Measurements from ENCODE around the gene DGKB. TPM values are rescaled to one million over a fixed set of nuclear protein-coding genes. Genes with fewer than 3 reads are reported as not detected.

Gene DGKB
- total RNA-seq, 2 experiments from 2014 or later: not detected

DNA sequence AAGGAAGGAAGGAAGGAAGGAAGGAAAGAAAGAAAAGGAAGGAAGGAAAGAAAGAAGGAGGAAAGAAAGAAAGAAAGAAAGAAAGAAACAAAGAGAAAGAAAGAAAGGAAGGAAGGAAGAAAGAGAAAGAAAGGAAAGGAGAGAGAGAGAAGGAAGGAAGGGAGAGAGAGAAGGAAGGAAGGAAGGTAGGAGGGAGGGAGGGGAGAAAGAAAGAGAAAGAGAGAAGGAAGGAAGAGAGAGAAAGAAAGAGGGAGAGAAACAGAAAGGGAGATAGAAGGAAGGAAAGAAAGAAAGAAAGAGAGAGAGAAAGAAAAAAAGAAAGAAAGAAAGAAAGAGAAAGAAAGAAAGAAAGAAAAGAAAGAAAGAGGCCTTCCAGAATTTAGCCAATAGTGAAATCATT is 204.9 kb downstream of the DGKB start:
- no peaks in the 10 kb centered on the region for H3K27me3 Mint-ChIP-seq
- no peaks in the 10 kb centered on the region for H3K9me3 Mint-ChIP-seq
- POLR2A ChIA-PET: no interaction called here
- H3K27ac Mint-ChIP-seq: no peak overlapping the region
- H3K4me3 Mint-ChIP-seq: no peak overlapping the region
- DNase-seq (no peak), ATAC-seq (ENCODE audit: low read depth) (no peak)
- no peaks in the 10 kb centered on the region for H3K4me1 Mint-ChIP-seq
- no peaks in the 10 kb centered on the region for H3K36me3 Mint-ChIP-seq

GRCh38 chr7:14691597-14692203 is 210.9 kb downstream of the DGKB start:
- POLR2A ChIA-PET: no interaction called here
- Mint-ChIP-seq H3K36me3 (no peaks in the 10 kb centered on the region), H3K27me3 (peaks cover 2% of the 10 kb centered on the region), H3K27ac (no peak overlapping the region), H3K9me3 (no peaks in the 10 kb centered on the region), H3K4me3 (no peak overlapping the region), H3K4me1 (no peaks in the 10 kb centered on the region)
- ATAC-seq (ENCODE audit: low read depth) (no peak), DNase-seq (peak; percentile 33)

DNA sequence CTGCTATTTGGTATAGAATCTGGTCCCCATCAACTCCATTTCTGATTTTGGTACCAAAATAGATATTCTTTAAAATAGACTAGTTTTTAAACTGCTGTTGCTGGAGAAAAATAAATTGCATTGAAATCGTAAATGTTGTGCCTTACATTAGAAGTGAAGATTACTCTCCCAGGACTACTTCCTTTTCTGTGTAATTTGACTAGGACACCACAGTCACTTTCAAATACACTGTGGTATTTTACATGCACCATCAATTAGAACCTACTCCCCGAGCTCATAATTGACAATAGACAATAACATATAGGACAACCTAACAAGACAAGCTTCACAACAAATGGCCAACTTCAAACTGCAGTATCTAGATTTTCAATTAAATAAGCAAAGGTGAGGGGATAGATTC is 211.5 kb downstream of the DGKB start:
- H3K27ac Mint-ChIP-seq: no peak overlapping the region
- H3K27me3 Mint-ChIP-seq: peaks cover 2% of the 10 kb centered on the region
- POLR2A ChIA-PET: no interaction called here
- DNase-seq (no peak), ATAC-seq (ENCODE audit: low read depth) (no peak)
- no peaks in the 10 kb centered on the region for H3K4me1 Mint-ChIP-seq
- H3K36me3 Mint-ChIP-seq: no peaks in the 10 kb centered on the region
- no peak overlapping the region for H3K4me3 Mint-ChIP-seq
- no peaks in the 10 kb centered on the region for H3K9me3 Mint-ChIP-seq

- Mint-ChIP-seq H3K27me3 (peaks cover 2% of the 10 kb centered on the region), H3K4me1 (no peaks in the 10 kb centered on the region), H3K27ac (no peak overlapping the region), H3K4me3 (no peak overlapping the region), H3K36me3 (no peaks in the 10 kb centered on the region), H3K9me3 (no peaks in the 10 kb centered on the region)
- ATAC-seq (ENCODE audit: low read depth): no peak
- no peak for DNase-seq
- POLR2A ChIA-PET: no interaction called here
Measured at GRCh38 chr7:14690486-14690885, 212.1 kb downstream of the DGKB start.

DNA sequence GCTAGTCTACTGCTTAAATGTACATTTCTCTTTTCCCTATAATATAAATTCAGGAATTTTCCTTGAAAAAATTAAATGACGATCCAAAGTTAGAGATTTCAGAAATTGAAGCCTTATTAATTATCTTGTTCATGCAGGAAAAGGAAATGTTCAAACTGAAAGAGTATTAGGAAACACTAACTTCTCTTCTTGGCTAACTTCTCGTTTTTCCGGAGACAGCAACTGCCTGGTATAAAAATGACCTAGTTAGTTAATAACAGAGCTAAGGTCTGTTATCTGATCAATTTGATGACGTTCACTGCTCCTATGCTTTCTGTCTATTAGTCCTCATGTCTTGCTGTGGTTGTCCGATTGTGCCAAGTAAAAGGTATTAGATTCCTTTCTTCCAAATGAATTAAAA is 212.5 kb downstream of the DGKB start:
- Mint-ChIP-seq H3K4me1 (no peaks in the 10 kb centered on the region), H3K27me3 (peaks cover 2% of the 10 kb centered on the region), H3K36me3 (no peaks in the 10 kb centered on the region), H3K4me3 (no peak overlapping the region), H3K27ac (no peak overlapping the region), H3K9me3 (no peaks in the 10 kb centered on the region)
- DNase-seq: no peak
- no peak for ATAC-seq (ENCODE audit: low read depth)
- POLR2A ChIA-PET: no interaction called here

DNA sequence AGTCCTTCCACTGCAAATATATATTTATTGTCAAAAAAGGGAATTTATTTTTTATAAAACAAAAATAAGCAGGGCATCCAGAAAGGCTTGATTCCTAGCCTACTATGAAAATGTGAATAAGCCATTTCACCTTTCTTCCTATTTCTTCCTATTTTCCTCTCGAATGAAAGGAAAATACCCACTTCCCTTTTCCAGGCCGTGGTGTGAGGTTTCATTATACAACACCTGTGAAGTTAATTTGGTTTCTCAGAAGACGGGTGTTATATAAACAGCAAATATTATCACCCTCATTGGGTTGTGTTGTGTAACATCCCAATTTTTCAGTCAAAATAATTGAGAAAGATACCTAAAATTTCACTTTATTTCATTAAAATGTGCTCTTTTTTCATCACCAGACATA is 214.3 kb downstream of the DGKB start:
- POLR2A ChIA-PET: no interaction called here
- H3K9me3 Mint-ChIP-seq: no peaks in the 10 kb centered on the region
- no peaks in the 10 kb centered on the region for H3K36me3 Mint-ChIP-seq
- H3K27ac Mint-ChIP-seq: no peak overlapping the region
- H3K4me3 Mint-ChIP-seq: no peak overlapping the region
- ATAC-seq (ENCODE audit: low read depth) (no peak), DNase-seq (no peak)
- peaks cover 2% of the 10 kb centered on the region for H3K27me3 Mint-ChIP-seq
- H3K4me1 Mint-ChIP-seq: no peaks in the 10 kb centered on the region

DNA sequence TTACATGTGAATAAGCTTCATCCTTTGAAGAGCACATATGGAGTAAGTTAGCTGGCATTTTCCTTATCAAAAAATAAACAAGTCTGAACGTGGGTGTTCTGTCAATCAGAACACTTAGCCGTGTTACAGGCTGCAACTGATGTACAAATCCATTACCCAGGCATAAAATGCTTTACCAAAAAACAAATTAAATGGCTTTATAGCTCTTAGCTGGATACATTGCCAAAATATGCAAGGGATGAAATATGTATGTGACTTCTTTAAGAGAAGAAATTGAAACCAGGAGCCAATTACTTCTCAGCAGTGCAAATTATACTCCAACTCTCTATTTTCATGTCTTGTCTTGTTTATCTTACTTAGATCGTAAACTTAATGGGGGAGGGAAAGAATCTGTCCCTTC is 214.8 kb downstream of the DGKB start:
- H3K4me1 Mint-ChIP-seq: no peaks in the 10 kb centered on the region

DNA sequence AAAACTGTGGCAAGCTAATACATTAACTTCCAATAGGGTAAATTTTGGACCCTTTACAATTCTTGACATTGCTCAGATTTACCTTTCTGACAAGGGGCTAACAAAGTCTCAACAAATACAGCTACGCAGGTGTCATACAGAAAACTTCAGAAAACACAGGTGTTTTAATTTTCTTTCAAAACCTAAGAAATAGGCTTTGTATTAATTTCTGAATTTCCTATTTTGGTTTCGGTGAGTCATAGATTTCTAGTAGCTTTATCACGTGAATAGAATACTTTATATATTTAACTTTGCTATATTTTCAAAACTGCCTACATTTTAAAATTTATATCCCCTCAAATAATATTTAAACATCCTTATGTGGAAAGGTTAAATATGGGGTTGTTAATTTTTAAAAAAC is 215.3 kb downstream of the DGKB start:
- DNase-seq: no peak
- Mint-ChIP-seq H3K4me3 (no peak overlapping the region), H3K9me3 (no peaks in the 10 kb centered on the region), H3K4me1 (no peaks in the 10 kb centered on the region), H3K27me3 (peaks cover 2% of the 10 kb centered on the region), H3K36me3 (no peaks in the 10 kb centered on the region), H3K27ac (no peak overlapping the region)
- POLR2A ChIA-PET: no interaction called here
- ATAC-seq (ENCODE audit: low read depth): no peak

More for the DNA sequence above, 214.8 kb downstream of the DGKB start:
- ATAC-seq (ENCODE audit: low read depth) (no peak), DNase-seq (no peak)
- Mint-ChIP-seq H3K36me3 (no peaks in the 10 kb centered on the region), H3K27me3 (peaks cover 2% of the 10 kb centered on the region), H3K4me3 (no peak overlapping the region), H3K27ac (no peak overlapping the region), H3K9me3 (no peaks in the 10 kb centered on the region)
- POLR2A ChIA-PET: no interaction called here

DNA sequence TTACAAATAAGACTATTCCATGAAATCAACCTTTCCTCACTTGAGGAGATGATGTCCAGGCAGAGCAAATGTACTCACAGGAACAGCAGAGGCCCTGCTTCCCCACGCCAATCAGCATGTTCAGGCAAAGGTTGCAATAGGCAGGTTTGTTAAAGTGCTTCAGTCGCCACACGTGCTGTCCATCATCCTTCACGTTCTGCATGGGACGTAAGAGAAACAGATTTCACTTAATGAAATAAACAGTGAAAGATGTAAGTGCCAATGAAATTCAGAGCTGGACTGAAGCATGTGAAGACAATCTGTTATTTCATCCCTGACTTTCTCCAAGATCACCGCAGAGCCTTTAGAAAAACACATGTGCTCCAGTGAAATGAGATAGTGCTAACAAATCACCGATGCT is 217.4 kb downstream of the DGKB start:
- ATAC-seq (ENCODE audit: low read depth) (no peak), DNase-seq (no peak)
- Mint-ChIP-seq H3K4me1 (no peaks in the 10 kb centered on the region), H3K9me3 (no peaks in the 10 kb centered on the region), H3K27me3 (no peaks in the 10 kb centered on the region), H3K36me3 (no peaks in the 10 kb centered on the region), H3K4me3 (no peak overlapping the region), H3K27ac (no peak overlapping the region)
- POLR2A ChIA-PET: no interaction called here

DNA sequence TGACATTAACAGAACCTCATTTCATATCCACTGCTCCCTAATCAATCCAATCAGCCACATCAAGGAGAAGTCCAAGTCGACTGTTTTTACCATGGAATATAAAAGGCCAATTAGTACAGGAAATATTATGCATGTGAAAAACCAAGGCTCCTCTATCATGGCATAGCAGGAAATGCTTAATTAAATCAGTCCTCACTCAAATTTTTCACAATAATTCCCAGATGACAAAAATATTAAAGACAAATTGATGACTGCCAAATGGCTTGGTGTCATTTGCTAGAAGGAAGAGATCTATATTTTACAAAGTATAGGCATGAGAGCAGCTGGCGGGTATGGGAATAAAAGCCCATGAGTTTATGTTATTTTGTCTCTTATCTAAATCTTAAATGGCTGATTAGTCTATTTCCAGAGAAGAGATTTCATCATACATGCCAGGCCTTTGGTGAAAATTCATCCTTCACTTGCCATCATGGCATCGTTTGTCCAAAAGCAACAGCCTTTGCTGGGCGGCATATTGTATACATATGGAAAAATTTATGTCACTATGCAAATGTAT is 219.6 kb downstream of the DGKB start:
- no peak overlapping the region for H3K27ac Mint-ChIP-seq

DNA sequence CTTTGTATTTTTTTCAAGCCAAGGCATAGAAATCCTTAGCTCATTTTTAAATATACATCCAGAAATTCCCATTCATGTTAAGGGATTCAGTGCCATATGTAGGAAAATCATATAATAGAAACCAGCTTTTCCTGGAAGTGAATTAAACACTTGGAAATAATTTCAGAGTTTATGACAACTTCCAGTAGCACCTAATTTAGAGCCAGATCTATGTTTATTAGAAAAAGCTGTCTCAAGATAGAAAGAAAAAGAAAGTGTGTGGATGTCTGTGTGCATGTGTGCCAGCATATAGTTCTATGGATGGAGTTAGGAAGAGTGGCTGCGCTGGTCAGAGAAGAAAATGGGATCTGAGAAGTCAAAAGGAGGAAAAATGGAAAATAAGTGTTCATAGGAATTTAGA is 225.7 kb downstream of the DGKB start:
- H3K4me1 Mint-ChIP-seq: no peaks in the 10 kb centered on the region
- ATAC-seq (ENCODE audit: low read depth): no peak

More for the DNA sequence above, 219.6 kb downstream of the DGKB start:
- no peaks in the 10 kb centered on the region for H3K36me3 Mint-ChIP-seq
- DNase-seq: no peak
- H3K4me1 Mint-ChIP-seq: no peaks in the 10 kb centered on the region
- no peak for ATAC-seq (ENCODE audit: low read depth)
- H3K27me3 Mint-ChIP-seq: no peaks in the 10 kb centered on the region
- POLR2A ChIA-PET: no interaction called here
- H3K4me3 Mint-ChIP-seq: no peak overlapping the region
- H3K9me3 Mint-ChIP-seq: no peaks in the 10 kb centered on the region

DNA sequence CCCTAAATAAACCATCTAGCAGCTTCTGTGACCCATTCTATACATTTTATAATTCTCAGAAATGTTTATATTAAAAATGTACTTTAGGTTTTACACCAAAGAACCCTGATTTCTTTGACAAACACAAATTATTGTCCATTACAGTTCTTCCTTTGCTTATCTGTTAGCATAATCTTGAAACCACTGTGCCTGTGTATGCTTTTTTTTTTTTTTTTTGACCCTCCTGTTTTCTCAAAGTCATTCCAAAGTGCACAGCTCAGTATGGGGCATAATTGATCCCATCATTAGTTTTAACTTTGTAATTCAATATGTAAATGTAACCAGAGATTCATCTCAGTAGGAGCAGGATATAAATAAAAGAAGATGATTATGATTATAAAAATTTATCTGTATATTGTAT is 229.3 kb downstream of the DGKB start:
- Mint-ChIP-seq H3K27me3 (no peaks in the 10 kb centered on the region), H3K36me3 (no peaks in the 10 kb centered on the region), H3K4me3 (no peak overlapping the region), H3K9me3 (no peaks in the 10 kb centered on the region), H3K4me1 (no peaks in the 10 kb centered on the region), H3K27ac (no peak overlapping the region)
- DNase-seq (no peak), ATAC-seq (ENCODE audit: low read depth) (no peak)
- POLR2A ChIA-PET: no interaction called here

More for the DNA sequence above, 225.7 kb downstream of the DGKB start:
- POLR2A ChIA-PET: no interaction called here
- DNase-seq: no peak
- Mint-ChIP-seq H3K36me3 (no peaks in the 10 kb centered on the region), H3K27ac (no peak overlapping the region), H3K4me3 (no peak overlapping the region), H3K27me3 (no peaks in the 10 kb centered on the region), H3K9me3 (no peaks in the 10 kb centered on the region)

DNA sequence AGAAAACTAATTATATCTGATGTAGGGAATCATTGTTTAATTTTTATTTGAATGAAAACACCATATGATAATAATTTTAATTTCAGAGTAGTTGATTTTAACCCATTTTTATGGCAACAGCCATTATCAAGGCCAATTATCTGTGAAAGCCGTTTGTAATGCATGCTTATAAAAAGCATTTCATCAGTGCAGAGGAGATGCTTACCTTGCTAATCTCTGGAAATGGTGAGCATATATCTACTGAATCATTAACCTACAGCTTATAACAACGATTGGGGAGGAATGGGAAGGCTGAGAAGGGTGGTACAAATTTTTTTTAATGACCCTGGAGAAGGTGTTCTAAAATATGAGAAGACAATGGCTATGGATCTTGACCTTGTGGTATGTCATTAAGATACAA is 235.6 kb downstream of the DGKB start:
- no peak for DNase-seq
- no peaks in the 10 kb centered on the region for H3K27me3 Mint-ChIP-seq
- no peak overlapping the region for H3K27ac Mint-ChIP-seq
- H3K36me3 Mint-ChIP-seq: no peaks in the 10 kb centered on the region
- no peaks in the 10 kb centered on the region for H3K9me3 Mint-ChIP-seq
- POLR2A ChIA-PET: no interaction called here
- no peak overlapping the region for H3K4me3 Mint-ChIP-seq
- H3K4me1 Mint-ChIP-seq: no peaks in the 10 kb centered on the region
- ATAC-seq (ENCODE audit: low read depth): no peak

GRCh38 chr7:14666304-14666703 is 236.2 kb downstream of the DGKB start:
- POLR2A ChIA-PET: no interaction called here
- no peak for ATAC-seq (ENCODE audit: low read depth)
- H3K27me3 Mint-ChIP-seq: no peaks in the 10 kb centered on the region

DNA sequence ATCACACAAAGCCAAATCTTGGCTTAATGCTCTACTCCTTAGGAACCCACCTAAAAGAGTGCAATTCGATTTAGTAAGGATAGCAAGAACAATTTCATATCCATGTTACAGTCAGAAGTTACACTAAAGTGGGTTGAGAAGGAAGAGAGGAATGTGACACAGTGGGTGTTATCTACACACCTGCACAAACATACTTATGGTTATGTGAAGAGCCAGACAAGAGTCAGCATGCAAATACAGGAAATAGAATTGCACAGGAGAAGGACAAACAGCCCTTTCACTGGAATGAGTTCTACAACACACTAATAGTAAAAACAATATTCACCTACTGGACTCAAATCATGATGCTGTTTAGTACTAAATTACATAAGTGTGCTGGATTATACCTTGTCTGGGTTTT is 262.8 kb downstream of the DGKB start:
- POLR2A ChIA-PET: no interaction called here

More at GRCh38 chr7:14666304-14666703, 236.2 kb downstream of the DGKB start:
- no peak overlapping the region for H3K27ac Mint-ChIP-seq
- H3K9me3 Mint-ChIP-seq: no peaks in the 10 kb centered on the region
- H3K36me3 Mint-ChIP-seq: no peaks in the 10 kb centered on the region
- no peaks in the 10 kb centered on the region for H3K4me1 Mint-ChIP-seq
- H3K4me3 Mint-ChIP-seq: no peak overlapping the region
- no peak for DNase-seq

More for the DNA sequence above, 262.8 kb downstream of the DGKB start:
- ATAC-seq (ENCODE audit: low read depth) (no peak), DNase-seq (no peak)
- H3K4me1 Mint-ChIP-seq: no peaks in the 10 kb centered on the region
- no peaks in the 10 kb centered on the region for H3K27me3 Mint-ChIP-seq
- H3K4me3 Mint-ChIP-seq: no peak overlapping the region
- peaks cover 2% of the 10 kb centered on the region for H3K9me3 Mint-ChIP-seq
- H3K36me3 Mint-ChIP-seq: no peaks in the 10 kb centered on the region
- H3K27ac Mint-ChIP-seq: no peak overlapping the region

Data from activated naive CD8-positive, alpha-beta T cell treated with anti-CD3 and anti-CD28 coated beads, Interleukin-2, amount 10 ng/mL, durations not matched to agents 7 days and 5 days (primary cell).